ENCODE data around the gene TMEM255B. TPM values are rescaled to one million over a fixed set of nuclear protein-coding genes. Genes with fewer than 3 reads are reported as not detected.
"Not testable (repeated sequence)": the region's sequence is repeated elsewhere in the genome, so short reads cannot be mapped to it uniquely, and the experiment has no call there.

Gene TMEM255B
- total and polyA plus RNA-seq, 4 experiments from 2014 or later, result 0.07 to 1.00 (median 0.90) TPM; not detected in 1

DNA sequence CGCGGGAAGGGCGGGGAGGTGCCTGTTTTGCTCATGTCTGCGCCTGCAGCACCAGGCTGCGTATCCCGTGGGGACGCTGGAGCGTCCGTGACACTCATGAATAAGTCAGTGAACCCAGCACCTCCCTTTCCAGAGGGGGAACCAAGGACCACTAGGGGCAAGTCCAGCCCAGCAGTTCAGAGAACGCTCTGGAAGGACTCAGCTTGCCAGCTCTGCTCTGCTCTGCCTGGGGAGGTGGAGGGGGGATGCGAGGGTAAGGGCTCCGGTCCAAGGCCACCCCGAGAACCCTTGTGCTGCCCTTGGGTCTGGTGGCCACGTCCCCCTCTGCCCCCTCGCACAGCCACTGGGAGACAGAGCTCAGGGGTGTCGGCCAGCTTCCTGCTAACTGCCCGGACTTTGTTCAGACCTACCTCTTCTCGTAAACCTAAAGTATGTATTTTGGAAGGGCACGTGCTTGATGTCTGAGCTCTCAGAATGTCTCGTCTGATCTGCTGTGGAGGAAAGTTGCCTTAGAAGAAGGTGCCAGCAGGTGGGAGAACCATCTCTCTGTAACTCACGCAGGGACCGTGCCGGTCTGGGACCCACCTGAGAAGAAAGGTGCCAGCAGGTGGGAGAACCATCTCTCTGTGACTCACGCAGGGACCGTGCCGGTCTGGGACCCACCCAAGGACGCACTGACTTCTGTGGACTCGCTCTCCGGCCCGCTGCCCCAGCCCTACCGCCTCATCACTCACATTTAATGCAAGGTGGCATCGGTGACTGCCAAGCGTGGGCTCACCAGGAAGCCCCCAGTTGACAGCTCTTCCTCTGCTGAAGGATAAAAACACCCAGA is 34.1 kb downstream of the TMEM255B start:
- peak overlapping the region in 1 of 7 donors; percentile 52 for H3K27ac Mint-ChIP-seq
- H3K4me3 Mint-ChIP-seq, result no peak overlapping the region
- no peaks in the 10 kb centered on the region for H3K36me3 Mint-ChIP-seq
- Histone ChIP-seq H3K27ac (ENCODE audit: low read depth, low read length) (no peak overlapping the region), H3K36me3 (ENCODE audit: insufficient read depth, low read length) (no peaks in the 10 kb centered on the region), H3K27me3 (ENCODE audit: insufficient read depth, low read length) (no peaks in the 10 kb centered on the region), H3K9me3 (ENCODE audit: control insufficient read depth in 1 of 2, low read length in 2 of 2) (no peaks in the 10 kb centered on the region), H3K4me3 (ENCODE audit: low read length in 2 of 2) (no peak overlapping the region), H3K4me1 (ENCODE audit: insufficient read depth, low read length) (no peaks in the 10 kb centered on the region)
- CTCF ChIA-PET (ENCODE audit: partially characterized antibody), result no interaction called here
- DNase-seq, result no peak
- no peaks in the 10 kb centered on the region for H3K9me3 Mint-ChIP-seq
- H3K4me1 Mint-ChIP-seq, result no peaks in the 10 kb centered on the region
- H3K27me3 Mint-ChIP-seq, result peaks cover 0 to 2% of the 10 kb centered on the region in 2 donors
- intact Hi-C loops (cut with micrococcal nuclease), result no loop called here
- POLR2A ChIA-PET (ENCODE audit: partially characterized antibody), result no interaction called here

DNA sequence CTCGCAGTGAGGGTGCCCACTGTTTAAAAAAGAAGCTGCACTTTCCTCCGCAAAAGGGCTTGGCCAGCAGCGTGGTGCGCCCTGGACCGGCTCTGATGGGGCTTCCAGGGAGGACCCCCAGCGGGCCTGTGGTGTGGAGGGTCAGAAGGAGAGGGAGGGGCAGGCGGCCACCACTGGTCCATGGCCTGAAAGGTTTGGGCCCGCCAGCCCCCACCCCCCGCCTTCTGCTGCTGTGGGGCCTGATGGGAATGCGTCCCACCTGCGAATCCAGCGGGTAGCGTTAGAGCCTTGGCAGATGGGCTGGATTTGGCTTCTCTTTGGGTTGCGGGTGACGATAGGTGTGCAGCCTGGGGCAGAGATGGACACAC is 34.7 kb downstream of the TMEM255B start:
- no peaks in the 10 kb centered on the region for H3K9me3 Mint-ChIP-seq
- H3K27me3 Mint-ChIP-seq, result peaks cover 0 to 2% of the 10 kb centered on the region in 2 donors
- no peak overlapping the region for H3K27ac Mint-ChIP-seq
- Histone ChIP-seq H3K9me3 (ENCODE audit: control insufficient read depth in 1 of 2, low read length in 2 of 2) (no peaks in the 10 kb centered on the region), H3K27me3 (ENCODE audit: insufficient read depth, low read length) (no peaks in the 10 kb centered on the region), H3K4me3 (ENCODE audit: low read length in 2 of 2) (no peak overlapping the region), H3K36me3 (ENCODE audit: insufficient read depth, low read length) (no peaks in the 10 kb centered on the region), H3K4me1 (ENCODE audit: insufficient read depth, low read length) (no peaks in the 10 kb centered on the region), H3K27ac (ENCODE audit: low read depth, low read length) (no peak overlapping the region)
- CTCF ChIA-PET (ENCODE audit: partially characterized antibody), result no interaction called here
- no peaks in the 10 kb centered on the region for H3K36me3 Mint-ChIP-seq
- intact Hi-C loops (cut with micrococcal nuclease), result no loop called here
- DNase-seq, result no peak
- POLR2A ChIA-PET (ENCODE audit: partially characterized antibody), result no interaction called here
- no peak overlapping the region for H3K4me3 Mint-ChIP-seq
- H3K4me1 Mint-ChIP-seq, result no peaks in the 10 kb centered on the region

DNA sequence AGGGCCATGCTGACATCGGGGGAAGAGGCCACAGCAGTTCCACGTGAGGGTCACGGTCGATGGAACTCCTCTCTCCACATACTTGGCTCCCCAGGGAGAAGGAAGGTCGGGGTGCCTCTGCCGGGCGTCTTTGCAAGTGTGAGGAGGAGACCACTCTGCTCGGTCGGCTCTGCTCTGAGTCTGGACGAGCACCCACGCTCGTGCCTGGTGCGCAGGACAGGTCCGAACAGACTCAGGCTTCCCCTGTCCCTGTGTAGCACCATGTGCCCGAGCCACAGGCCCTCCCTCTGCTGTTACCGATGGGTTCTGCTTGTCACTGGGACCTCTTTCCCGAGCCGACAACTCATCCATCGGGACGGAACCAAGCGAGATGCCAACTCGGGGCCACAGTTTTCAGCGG is 35.1 kb downstream of the TMEM255B start:
- no peak for DNase-seq
- no peaks in the 10 kb centered on the region for H3K4me1 Mint-ChIP-seq
- H3K4me3 Mint-ChIP-seq, result no peak overlapping the region
- intact Hi-C loops (cut with micrococcal nuclease), result no loop called here
- POLR2A ChIA-PET (ENCODE audit: partially characterized antibody), result no interaction called here
- no peak overlapping the region for H3K27ac ChIP-seq (ENCODE audit: low read depth, low read length)
- H3K36me3 Mint-ChIP-seq, result no peaks in the 10 kb centered on the region
- CTCF ChIA-PET (ENCODE audit: partially characterized antibody), result no interaction called here
- no peaks in the 10 kb centered on the region for H3K36me3 ChIP-seq (ENCODE audit: insufficient read depth, low read length)
- H3K9me3 ChIP-seq (ENCODE audit: control insufficient read depth in 1 of 2, low read length in 2 of 2), result no peaks in the 10 kb centered on the region
- no peak overlapping the region for H3K27ac Mint-ChIP-seq
- H3K4me3 ChIP-seq (ENCODE audit: low read length in 2 of 2), result no peak overlapping the region
- H3K27me3 ChIP-seq (ENCODE audit: insufficient read depth, low read length), result no peaks in the 10 kb centered on the region
- no peaks in the 10 kb centered on the region for H3K9me3 Mint-ChIP-seq
- H3K4me1 ChIP-seq (ENCODE audit: insufficient read depth, low read length), result no peaks in the 10 kb centered on the region
- peaks cover 0 to 2% of the 10 kb centered on the region in 2 donors for H3K27me3 Mint-ChIP-seq

DNA sequence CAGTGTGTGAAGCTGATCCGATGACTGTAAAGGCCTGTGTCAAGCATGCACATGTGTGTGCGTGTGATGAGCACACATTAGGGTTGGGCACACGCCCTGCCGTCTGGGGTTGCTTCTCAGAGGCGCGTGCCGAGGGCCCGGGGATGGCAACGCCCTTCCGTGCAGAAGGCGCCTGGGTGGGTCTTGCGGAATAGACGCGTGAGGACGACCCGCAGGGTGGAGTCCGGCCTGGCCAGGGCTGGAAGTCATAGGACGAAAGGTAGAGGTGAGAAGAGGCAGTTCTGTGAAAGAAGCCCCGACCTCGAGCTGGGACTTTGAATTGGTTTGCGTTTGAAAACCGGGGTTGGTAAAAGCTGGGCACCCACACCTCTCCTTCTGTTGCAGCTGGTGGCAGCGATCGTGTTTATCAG is 35.7 kb downstream of the TMEM255B start:
- no peaks in the 10 kb centered on the region for H3K4me1 ChIP-seq (ENCODE audit: insufficient read depth, low read length)
- H3K4me3 ChIP-seq (ENCODE audit: low read length in 2 of 2), result no peak overlapping the region
- H3K36me3 ChIP-seq (ENCODE audit: insufficient read depth, low read length), result no peaks in the 10 kb centered on the region
- H3K36me3 Mint-ChIP-seq, result no peaks in the 10 kb centered on the region
- no peaks in the 10 kb centered on the region for H3K9me3 Mint-ChIP-seq
- no peak overlapping the region for H3K27ac Mint-ChIP-seq
- ChIA-PET CTCF (ENCODE audit: partially characterized antibody) (no interaction called here), POLR2A (ENCODE audit: partially characterized antibody) (no interaction called here)
- H3K27ac ChIP-seq (ENCODE audit: low read depth, low read length), result no peak overlapping the region
- no peaks in the 10 kb centered on the region for H3K4me1 Mint-ChIP-seq
- DNase-seq, result no peak
- H3K4me3 Mint-ChIP-seq, result no peak overlapping the region
- intact Hi-C loops (cut with micrococcal nuclease), result no loop called here
- H3K27me3 ChIP-seq (ENCODE audit: insufficient read depth, low read length), result no peaks in the 10 kb centered on the region
- peaks cover 0 to 2% of the 10 kb centered on the region in 2 donors for H3K27me3 Mint-ChIP-seq
- no peaks in the 10 kb centered on the region for H3K9me3 ChIP-seq (ENCODE audit: control insufficient read depth in 1 of 2, low read length in 2 of 2)

DNA sequence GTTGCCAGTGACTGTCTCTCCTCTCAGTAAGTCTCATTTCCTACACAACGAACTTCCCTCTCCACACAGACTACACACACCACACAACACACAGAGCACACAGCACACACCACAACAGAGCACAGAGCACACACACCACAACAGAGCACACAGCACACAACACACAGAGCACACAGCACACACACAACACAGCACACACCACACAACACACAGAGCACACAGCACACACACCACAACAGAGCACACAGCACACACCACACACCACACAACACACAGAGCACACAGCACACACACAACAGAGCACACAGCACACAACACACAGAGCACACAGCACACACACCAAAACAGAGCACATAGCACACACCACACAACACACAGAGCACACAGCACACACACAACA is 36.3 kb downstream of the TMEM255B start:
- H3K27ac Mint-ChIP-seq; H3K9me3 Mint-ChIP-seq; CTCF ChIA-PET (ENCODE audit: partially characterized antibody): not testable (repeated sequence)

DNA sequence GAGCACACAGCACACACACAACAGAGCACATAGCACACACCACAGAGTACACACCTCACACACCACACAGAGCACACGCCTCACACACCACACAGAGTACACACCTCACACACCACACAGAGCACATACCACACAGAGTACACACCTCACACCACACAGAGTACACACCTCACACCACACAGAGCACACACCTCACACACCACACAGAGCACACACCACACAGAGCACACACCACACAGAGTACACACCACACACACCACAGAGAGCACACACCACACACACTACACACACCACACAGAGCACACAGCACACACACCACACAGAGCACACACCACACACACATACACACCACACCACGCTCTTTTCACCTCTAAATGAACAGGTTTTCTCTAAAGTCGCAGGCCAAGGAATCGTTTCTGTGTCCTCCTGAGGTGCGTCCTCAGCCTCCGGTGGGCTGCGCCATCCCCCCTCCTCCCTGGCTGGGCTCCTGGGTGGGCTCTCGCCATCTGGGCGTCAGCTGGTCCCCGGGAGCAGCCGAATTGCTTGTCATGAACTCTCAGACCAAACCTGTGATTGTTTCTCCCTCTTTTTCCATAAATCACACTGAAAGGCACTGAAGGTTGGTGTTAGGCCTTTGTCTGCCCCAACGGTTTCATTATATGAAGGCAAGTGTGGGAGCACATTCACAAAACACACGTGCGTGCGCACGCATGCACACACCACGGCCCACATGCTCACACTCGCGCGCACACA is 37.4 kb downstream of the TMEM255B start:
- Histone ChIP-seq H3K36me3 (ENCODE audit: insufficient read depth, low read length) (no peaks in the 10 kb centered on the region), H3K4me1 (ENCODE audit: insufficient read depth, low read length) (no peaks in the 10 kb centered on the region), H3K27me3 (ENCODE audit: insufficient read depth, low read length) (no peaks in the 10 kb centered on the region), H3K27ac (ENCODE audit: low read depth, low read length) (no peak overlapping the region), H3K4me3 (ENCODE audit: low read length in 2 of 2) (no peak overlapping the region), H3K9me3 (ENCODE audit: control insufficient read depth in 1 of 2, low read length in 2 of 2) (no peaks in the 10 kb centered on the region)
- no peak for DNase-seq
- Mint-ChIP-seq H3K27ac (no peak overlapping the region), H3K4me1 (no peaks in the 10 kb centered on the region), H3K36me3 (no peaks in the 10 kb centered on the region), H3K9me3 (no peaks in the 10 kb centered on the region), H3K27me3 (peaks cover 0 to 2% of the 10 kb centered on the region in 2 donors), H3K4me3 (no peak overlapping the region)
- POLR2A ChIA-PET (ENCODE audit: partially characterized antibody), result no interaction called here
- intact Hi-C loops (cut with micrococcal nuclease), result no loop called here
- CTCF ChIA-PET (ENCODE audit: partially characterized antibody), result no interaction called here

More for the DNA sequence above, 36.3 kb downstream of the TMEM255B start:
- H3K4me3 Mint-ChIP-seq; H3K4me1 ChIP-seq (ENCODE audit: insufficient read depth, low read length); H3K36me3 ChIP-seq (ENCODE audit: insufficient read depth, low read length); H3K9me3 ChIP-seq (ENCODE audit: control insufficient read depth in 1 of 2, low read length in 2 of 2); H3K27me3 ChIP-seq (ENCODE audit: insufficient read depth, low read length); H3K27ac ChIP-seq (ENCODE audit: low read depth, low read length); H3K4me1 Mint-ChIP-seq; H3K36me3 Mint-ChIP-seq; DNase-seq; POLR2A ChIA-PET (ENCODE audit: partially characterized antibody); H3K4me3 ChIP-seq (ENCODE audit: low read length in 2 of 2); intact Hi-C loops (cut with micrococcal nuclease); H3K27me3 Mint-ChIP-seq: not testable (repeated sequence)

DNA sequence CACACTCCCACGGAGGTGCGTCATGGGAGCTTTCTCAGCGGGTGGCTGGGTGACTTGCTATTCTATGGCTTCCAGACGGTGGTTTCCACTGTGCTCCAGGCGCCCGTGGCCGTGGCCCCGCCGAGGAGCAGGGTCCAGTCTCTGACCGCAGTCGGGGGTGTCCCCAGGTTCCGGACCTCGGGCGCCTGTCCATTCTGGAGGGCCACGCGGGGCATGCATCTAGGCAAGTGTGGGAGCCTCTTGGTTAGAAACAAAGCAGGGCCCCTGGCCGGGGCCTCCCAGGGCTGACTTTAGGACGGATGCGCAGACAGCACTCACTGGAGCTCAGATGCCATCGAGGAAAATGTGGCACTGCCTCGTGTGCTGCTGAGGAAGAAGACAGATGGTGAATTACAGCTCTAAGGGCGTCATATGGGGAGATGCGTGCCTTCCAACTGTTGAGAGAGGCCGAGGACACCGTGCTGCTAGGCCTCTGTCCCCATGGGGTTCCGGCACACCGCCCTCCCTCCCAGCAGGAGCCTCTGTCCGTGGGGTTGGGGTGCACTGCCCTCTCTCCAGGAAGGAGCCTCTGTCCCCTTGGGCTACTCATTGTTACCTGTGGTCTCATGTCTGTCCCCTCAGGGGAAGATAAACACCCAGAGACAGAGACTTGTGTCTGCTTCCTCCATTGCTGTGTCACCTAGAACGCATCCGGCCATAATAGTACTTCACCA is 38.1 kb downstream of the TMEM255B start:
- no peaks in the 10 kb centered on the region for H3K9me3 ChIP-seq (ENCODE audit: control insufficient read depth in 1 of 2, low read length in 2 of 2)
- no peaks in the 10 kb centered on the region for H3K4me1 Mint-ChIP-seq
- no peaks in the 10 kb centered on the region for H3K4me1 ChIP-seq (ENCODE audit: insufficient read depth, low read length)
- H3K9me3 Mint-ChIP-seq, result no peaks in the 10 kb centered on the region
- CTCF ChIA-PET (ENCODE audit: partially characterized antibody), result no interaction called here
- H3K36me3 ChIP-seq (ENCODE audit: insufficient read depth, low read length), result no peaks in the 10 kb centered on the region
- POLR2A ChIA-PET (ENCODE audit: partially characterized antibody), result no interaction called here
- H3K27ac ChIP-seq (ENCODE audit: low read depth, low read length), result no peak overlapping the region
- H3K27me3 ChIP-seq (ENCODE audit: insufficient read depth, low read length), result no peaks in the 10 kb centered on the region
- peaks cover 0 to 2% of the 10 kb centered on the region in 2 donors for H3K27me3 Mint-ChIP-seq
- no peak for DNase-seq
- no peak overlapping the region for H3K4me3 ChIP-seq (ENCODE audit: low read length in 2 of 2)
- no peaks in the 10 kb centered on the region for H3K36me3 Mint-ChIP-seq
- intact Hi-C loops (cut with micrococcal nuclease), result no loop called here
- no peak overlapping the region for H3K4me3 Mint-ChIP-seq
- no peak overlapping the region for H3K27ac Mint-ChIP-seq

Data from CD4-positive, alpha-beta memory T cell (primary cell).